Liver (tissue), 3 donors: ENCODE measurements around the gene PRPF19.

ENCODE experiments used
- CTCF ChIP-seq: fragments of 150-350 bp; IDR thresholded peaks from 2 replicates; pipeline ENCODE4 v1.5.1; 2017; ENCODE audit warnings: improper control_type of control experiment, low read depth, low read length; ENCODE audit not compliant: missing input control
- FOXA1 ChIP-seq: IDR thresholded peaks from 2 replicates; pipeline ENCODE4 v1.6.1; 2016; ENCODE audit warnings: antibody characterized with exemption
- JUND ChIP-seq, 2 donors: IDR thresholded peaks; 2 replicates each; pipeline ENCODE4 v1.6.1; 2016; ENCODE audit warnings: antibody characterized with exemption in 2 of 2
- RAD21 ChIP-seq, 2 donors: IDR thresholded peaks; 2 replicates each; pipeline ENCODE4 v1.6.1; 2016; ENCODE audit warnings: antibody characterized with exemption in 2 of 2, mild to moderate bottlenecking in 2 of 2
- REST ChIP-seq: IDR thresholded peaks from 2 replicates; pipeline ENCODE4 v1.6.1; 2016; ENCODE audit warnings: antibody characterized with exemption, mild to moderate bottlenecking
- TAF1 ChIP-seq: conservative IDR thresholded peaks from 2 replicates; pipeline ENCODE4 v1.6.1; 2016; ENCODE audit warnings: antibody characterized with exemption, mild to moderate bottlenecking
- YY1 ChIP-seq: IDR thresholded peaks from 2 replicates; pipeline ENCODE4 v1.6.1; 2016; ENCODE audit warnings: antibody characterized with exemption, mild to moderate bottlenecking
- ZBTB33 ChIP-seq: IDR thresholded peaks from 2 replicates; pipeline ENCODE4 v1.6.1; 2016; ENCODE audit warnings: antibody characterized with exemption
- TF ChIP-seq, protein P1 (sequence below): IDR thresholded peaks from 2 replicates; pipeline ENCODE4 v1.6.1; 2016; ENCODE audit warnings: antibody characterized with exemption
- donor health status: healthy.
- donor health status: healthy.

- TF ChIP-seq CTCF (no peak), TAF1 (no peak), ZBTB33 (no peak), YY1 (no peak), FOXA1 (no peak), REST (no peak), RAD21 (IDR thresholded peaks at IDR 0.05) (no peak), JUND (IDR thresholded peaks at IDR 0.05) (no peak)
- TF ChIP-seq, protein P1, sequence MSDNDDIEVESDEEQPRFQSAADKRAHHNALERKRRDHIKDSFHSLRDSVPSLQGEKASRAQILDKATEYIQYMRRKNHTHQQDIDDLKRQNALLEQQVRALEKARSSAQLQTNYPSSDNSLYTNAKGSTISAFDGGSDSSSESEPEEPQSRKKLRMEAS, result no peak
Measured at GRCh38 chr11:60929764-60930163, 23.4 kb upstream of the PRPF19 start.
